GM19395 (cell line): ENCODE results near the gene ZNF287.

Source experiments
- ATAC-seq: cut with Tn5 transposase; IDR thresholded peaks from one replicate; pipeline ENCODE4 v1.9.1; 2021; ENCODE audit warnings: mild to moderate bottlenecking, moderate library complexity; ENCODE audit not compliant: unreplicated experiment

ZNF287 gene

DNA sequence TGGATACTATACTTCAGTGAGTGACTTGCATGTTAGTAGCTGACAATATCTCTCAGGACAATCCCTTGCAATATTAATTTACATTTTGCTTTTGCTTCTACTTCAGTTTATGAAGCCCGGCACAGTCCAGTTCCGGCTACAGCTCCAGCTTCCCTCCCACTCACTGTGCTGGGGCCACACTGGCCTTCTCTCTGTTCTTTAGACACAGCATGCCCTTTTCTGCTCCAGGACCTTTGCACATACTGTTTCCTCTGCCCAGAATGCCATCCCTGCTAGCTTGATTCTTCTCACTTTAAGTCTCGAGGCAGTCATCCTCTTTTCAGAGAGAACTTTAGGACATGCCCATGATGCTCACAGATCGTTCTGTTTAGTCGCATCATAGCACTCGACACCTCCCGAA lies 51.5 kb downstream of the ZNF287 start:
- ATAC-seq, result no peak

DNA sequence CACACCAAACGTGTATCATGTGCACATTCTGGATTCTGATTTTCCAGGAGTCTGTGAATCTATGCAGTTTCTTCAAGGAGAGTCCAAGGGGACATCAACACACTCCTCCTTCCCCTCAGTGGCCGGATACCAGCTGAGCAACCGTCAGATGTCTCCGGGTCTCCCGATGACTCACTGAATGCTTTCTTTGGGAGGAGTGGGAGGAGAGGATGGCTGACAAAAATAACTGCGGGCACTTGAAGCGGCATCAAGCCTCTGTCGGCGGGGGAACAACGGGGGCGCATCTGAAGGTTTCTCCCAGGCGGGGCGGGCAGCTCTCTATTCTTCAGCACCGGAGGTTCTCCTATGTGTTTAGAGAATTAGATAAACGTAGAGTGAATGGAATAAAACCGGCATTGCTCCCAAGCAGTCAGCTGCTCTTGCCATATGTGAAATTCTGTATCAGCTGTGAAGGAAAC lies 52.4 kb downstream of the ZNF287 start:
- ATAC-seq, result no peak

DNA sequence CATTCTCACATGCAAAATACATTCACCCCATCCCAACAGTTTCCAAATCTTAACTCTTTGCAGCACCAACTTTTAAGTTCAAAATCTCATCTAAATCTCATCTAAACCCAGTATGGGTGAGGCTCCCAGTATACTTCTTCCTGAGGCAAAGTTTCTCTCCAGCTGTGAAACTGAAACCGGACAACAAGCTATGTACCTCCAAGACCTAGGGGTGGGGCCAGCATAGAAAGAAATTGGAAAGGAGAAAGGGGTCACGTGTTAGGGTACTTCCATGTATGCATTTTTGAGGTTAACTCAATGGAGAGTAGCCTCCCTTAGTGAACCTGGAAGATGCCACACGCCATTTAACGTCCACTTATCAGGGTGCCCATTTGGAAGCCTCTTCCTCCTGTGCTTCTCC lies 53.1 kb downstream of the ZNF287 start:
- ATAC-seq, result no peak

DNA sequence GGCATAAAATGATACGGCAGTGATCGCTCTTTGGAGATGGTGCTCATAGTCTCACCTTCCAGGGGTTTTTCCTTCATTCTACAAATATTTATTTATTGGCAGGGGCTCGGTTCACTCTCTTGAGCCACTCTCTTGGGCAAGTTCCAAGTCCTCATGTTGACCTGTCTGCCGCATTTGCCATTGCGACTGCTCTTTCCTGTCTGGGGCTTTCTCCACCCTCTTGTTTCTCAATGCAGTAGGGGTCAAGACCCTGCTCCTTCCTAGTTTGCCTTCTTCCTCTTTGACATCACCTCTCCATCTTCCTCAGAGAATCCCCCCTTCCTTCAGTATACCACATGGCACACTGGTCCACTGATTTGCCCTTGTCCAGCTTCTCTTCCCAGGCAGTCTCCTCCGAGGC lies 55.1 kb downstream of the ZNF287 start:
- no peak for ATAC-seq

DNA sequence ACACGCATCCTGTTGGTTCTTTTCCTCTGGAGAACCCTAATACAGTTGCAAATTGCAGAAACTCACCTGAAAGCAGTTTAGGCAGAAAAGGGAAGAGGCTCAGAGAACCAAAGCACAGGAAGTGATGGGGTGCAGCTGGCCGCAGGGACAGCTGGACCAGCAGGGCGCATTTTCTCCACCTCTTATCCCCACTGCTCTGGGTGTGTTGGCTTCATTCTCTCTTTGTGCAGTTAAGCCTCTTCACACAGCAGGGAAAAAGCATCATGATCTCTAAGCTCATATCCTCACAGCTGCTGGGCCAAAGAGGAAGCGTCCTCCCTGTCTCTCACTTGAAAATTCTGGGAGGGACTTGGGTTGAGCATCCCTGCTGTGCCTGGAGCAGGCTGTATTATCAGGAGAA lies 57.0 kb downstream of the ZNF287 start:
- no peak for ATAC-seq

DNA sequence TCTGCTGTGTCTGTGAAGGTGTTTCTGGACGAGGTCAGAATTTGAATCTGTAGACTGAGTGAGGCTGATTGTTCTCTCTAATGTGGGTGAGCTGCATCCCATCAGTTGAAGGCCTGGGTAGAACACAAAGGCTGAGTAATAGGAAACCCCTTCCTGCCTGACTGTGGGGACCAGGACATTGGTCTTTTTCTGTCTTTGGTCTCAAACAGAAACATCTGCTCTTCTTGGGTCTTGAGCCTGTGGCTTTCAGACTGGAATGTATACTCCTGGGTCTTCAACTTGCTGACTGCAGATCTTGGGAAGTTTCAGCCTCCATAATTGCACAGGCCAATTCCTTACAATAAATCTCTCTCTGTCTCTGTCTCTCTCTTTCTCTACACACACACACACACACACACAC lies 57.4 kb downstream of the ZNF287 start:
- ATAC-seq, result no peak

DNA sequence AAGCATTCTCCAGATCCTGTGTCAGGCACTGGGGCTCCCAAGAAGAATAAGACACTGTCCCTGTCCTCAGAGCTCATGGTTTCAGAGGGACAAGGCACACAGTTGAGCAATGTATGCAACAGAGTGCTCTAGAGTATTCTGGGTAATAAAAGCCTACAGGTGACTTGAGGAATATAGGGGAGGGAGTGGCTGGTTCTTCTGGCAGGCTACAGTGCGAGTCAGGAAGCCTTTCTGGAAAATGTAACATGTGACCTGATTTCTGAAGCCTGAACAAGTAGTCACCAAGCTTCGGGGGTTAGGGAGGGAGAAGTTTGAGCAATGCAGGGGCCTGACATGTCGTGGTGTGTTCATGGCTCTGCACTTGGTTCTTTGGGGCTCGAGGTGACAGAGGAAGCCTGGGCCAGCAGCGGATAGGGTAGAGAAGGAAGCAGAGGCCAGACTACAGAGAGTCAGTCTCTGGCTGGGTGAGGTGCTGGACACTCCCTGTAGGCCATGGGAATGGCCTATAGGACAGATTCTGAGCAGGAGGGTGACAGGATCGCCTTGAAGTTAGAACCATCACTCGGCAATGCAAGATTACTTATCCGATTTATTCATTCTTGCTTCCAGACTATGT lies 61.0 kb downstream of the ZNF287 start:
- ATAC-seq, result no peak

DNA sequence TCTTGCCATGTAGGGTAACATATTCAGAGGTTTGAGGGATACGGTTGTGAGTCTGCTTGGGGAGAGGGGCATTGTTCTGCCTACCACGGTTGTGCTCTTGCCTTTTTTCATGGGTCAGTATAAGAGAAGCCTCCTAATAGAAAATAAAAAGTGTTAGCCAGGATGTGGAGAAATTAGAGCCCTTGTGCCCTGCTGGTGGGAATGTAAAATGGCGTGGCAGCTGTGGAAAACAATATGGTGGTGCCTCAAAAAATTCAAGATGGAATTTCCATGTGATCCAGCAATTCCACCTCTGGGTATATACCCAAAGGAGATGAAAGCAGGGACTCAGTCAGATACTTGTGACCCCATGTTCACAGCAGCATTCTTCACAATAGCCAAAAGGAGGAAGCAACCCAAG lies 62.8 kb downstream of the ZNF287 start:
- ATAC-seq, result no peak

DNA sequence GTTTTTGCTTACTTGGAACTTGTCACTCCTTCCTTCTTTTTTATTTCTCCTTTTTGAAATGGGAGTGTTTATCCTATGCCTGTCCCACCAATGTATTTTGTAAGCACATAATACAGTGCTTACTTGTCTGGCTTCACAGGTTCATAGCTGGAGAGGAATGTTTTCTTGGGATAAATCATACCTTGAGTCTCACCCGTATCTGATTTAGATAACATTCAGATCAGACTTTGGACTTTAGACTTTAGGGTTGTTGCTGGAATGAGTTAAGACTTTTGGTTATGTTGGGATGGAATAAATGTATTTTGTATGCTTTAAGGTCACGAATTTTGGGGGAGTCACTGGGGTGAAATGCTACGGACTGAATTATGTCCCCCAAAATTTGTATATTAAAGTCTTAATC lies 64.0 kb downstream of the ZNF287 start:
- no peak for ATAC-seq
